GM19395 (cell line): ENCODE data around the gene RIMBP2.

Experiments
- ATAC-seq: cut with Tn5 transposase; IDR thresholded peaks from one replicate; pipeline ENCODE4 v1.9.1; 2021; ENCODE audit warnings: mild to moderate bottlenecking, moderate library complexity; ENCODE audit not compliant: unreplicated experiment

Gene RIMBP2

DNA sequence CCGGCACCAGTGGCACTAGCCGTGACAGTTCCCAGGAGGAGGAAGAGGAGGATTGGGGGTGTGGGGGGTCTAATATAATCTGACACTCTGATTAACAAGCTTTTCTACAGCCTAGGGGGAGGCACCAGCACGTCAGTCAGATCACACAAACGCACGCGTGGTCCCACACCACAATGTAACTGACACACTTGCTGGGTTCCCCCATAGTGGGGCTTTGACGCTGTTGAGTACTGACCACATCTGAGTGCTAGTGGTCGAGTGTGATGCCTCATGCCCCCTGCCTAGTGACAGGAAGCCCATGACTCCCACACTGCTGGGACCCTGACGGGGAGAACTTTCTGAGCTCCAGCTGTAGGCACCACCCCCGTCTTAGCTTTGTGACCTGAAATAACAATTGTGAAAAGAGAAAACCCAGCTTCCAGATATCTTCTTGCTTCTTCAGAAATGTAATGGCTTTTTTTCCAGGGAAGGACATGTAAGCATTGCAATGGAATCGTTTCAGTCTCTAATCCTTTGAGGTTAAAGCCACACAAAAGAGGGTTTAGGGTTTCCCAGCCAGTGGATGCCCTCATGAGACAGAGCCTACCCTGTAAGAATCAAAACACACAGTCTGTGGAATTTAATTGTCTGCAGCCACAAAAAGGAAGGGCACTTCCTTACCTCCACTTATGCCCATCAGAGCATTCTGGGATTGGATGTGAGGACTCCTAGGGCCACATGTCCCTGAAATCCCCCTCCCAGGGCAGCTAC lies 194.5 kb downstream of the RIMBP2 start:
- no peak for ATAC-seq

DNA sequence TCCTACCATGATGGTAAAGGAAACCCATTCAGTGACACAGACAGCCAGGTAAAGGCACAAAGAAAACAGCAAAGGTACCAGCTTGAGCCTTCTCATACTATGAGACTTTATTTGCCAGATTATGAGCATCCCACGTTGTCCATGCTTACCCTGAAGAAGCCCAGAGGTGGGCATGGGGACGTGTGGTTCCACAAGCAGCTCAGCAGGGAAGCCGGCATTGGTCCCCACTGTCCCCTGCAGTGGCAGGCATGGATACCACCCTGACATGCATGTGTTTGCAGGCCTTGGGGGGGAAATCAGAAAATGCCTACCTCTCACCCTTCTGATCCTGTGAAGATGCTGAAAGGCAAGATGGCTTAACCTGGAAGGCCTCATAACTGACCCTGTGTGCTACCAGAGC lies 195.3 kb downstream of the RIMBP2 start:
- no peak for ATAC-seq

DNA sequence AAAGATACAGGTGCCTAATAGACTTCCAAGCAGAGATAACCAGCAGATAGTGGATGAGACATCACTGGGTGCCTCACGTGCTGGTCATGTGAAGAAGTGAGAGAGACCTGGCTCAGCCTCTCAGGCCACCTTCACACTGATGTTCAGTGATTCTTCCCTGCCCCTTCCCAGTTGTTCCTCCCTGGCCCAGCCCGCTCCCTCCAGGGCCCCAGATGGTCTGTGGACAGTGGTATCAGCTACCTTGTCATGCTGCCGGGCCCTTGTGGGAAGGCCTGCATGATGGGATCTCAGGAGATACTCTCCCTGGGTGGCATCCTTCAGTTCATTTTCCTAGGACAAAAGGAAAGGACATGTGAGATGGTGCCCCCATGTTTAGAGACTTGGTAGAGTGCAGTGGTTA lies 198.5 kb downstream of the RIMBP2 start:
- no peak for ATAC-seq

DNA sequence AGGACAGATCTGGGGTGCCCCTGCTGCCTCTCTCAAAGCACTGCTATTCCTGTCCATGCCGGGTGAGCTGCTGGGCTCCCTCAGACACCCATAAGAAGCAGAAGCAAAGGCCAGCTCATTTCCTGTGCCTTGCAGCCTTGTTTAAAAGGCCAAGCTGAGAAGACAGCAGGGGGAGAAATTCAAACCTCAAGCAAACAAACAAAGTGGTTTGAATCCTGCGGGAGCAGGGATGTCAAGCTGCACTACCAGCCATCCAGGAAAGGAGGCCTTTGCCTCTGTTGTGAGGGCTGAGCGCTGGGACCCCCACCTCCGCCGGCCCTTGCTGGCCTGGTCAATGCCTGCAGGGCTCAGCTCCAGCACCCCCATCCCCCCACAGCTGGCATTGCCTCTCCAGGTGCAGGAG lies 201.9 kb downstream of the RIMBP2 start:
- ATAC-seq = no peak

DNA sequence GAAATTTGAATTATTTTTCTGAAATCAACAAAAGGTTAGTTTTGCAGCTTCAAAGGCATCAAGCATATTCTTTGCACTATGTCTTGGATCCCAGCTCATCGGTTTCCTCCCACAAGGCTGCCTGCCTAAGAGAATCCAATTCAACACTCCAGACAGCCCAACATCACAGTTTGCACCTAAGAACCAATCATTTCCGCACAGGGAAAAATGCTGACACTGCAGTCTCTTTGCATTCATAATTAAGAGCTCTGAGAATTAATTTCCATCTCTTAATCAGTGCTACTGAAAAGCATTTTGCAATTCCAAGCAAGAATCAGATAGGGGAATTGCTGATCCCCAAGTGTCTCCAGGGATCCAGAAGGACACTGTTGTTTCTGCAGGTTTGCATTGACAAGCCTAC lies 202.5 kb downstream of the RIMBP2 start:
- ATAC-seq = no peak

DNA sequence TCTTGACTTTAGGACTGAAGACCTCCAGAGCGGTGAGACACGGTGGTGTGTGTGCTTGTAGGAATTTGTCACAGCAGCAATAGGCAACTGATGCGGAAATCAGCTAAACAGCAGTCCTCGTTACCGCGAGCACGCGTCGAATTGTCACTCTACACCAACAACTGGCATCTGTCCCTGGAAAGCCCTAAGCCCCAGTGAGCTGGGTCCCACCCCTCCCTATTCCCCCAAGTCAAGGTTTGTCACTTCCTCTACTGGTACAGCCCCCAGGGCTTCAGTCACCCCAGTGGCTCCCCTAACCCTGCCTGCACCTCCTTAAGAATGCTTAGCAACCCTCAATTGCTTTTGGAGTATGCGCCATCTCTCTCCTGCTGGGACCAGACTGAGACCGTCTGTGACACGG lies 204.8 kb downstream of the RIMBP2 start:
- ATAC-seq = no peak

DNA sequence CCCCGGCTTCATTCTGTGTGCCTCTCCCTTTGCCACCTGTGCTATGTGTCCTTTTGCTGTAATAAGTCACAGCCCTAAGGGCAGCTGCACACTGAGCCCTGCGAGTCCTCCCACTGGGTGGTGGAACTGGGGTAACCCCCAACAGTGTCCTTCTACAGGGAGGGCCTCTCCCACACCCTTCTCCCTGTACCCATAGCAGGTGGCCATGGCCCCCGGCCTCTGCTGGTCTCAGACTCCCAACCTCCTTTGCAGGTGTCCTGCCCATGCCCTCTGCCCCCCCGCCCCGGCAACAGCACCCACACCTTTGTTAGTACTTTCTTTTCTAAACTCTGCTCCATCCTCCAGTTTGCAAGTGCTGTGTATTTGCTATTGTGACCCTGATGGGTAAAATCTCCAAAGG lies 206.6 kb downstream of the RIMBP2 start:
- ATAC-seq = no peak

DNA sequence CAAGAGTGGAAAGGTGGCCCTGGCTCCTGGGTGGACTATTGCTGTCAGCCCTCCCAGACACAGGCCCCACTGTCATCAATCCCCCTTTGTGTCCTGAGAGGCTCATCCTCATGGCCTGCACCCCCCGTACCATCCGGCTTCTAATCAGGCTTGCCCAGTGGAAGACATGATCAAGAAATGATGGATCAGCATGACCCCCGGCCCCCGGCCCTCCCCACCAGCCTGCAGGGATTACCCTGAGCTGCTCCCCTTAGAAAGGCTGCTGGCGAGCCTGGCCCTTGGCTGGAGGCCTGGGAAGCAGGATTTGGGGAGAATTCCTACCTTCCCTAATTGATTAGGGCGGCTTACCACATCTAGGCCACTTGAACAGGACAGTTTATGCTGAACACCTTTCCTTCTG lies 207.3 kb downstream of the RIMBP2 start:
- ATAC-seq = no peak

DNA sequence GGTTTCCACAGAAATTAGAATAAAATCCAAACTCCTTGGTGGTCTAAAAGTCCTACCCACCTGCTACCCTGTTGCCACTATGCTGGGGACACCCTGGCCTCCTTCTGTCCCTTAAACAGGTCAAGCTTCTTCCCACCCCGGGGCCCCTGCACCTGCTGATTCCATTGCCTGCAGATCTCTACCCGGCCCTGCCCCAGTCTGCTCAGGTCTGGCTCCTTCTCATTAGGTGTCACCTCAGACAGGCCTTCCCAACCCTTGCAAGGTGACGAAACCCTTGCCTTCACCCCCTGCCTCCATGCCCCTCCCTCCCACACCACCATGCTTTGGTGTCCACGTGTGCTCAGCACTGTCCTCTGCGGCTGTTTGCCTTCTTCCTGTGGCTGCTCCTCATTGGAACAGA lies 207.8 kb downstream of the RIMBP2 start:
- ATAC-seq = no peak

DNA sequence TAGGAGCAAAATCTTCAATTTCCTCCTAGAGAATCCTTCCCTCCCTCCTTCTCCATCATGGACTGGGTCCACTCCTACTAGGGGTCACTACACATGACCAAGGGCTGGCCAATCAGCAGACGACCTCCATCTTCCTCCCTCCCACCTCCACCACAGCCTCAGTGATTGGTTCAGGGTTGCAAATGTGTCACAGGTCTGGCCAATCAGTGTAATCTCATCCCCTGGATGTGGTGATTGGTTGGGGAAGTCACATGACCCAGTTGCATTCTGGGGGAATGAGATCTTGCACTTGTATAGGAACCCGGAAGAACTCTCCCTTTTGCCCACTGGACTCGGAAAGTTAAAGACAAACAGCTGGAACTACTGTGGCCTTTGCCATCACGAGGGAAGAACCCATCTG lies 209.3 kb downstream of the RIMBP2 start:
- ATAC-seq = no peak

DNA sequence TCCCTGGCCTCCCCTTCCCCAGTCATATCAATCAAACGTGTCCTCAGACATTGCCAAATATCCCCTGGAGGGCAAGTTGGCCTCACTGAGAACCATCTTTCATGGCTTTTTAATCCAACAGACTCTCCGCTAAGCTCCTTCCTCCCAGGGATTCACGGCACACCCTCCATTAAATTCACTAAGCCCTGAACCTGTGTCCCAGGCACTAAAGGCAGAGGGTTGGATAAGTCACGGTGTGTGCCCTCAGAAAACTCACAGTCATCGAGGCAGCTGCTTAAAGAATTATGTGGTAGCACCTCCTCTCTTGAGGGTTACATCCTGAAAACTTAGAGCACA lies 211.3 kb downstream of the RIMBP2 start:
- no peak for ATAC-seq

DNA sequence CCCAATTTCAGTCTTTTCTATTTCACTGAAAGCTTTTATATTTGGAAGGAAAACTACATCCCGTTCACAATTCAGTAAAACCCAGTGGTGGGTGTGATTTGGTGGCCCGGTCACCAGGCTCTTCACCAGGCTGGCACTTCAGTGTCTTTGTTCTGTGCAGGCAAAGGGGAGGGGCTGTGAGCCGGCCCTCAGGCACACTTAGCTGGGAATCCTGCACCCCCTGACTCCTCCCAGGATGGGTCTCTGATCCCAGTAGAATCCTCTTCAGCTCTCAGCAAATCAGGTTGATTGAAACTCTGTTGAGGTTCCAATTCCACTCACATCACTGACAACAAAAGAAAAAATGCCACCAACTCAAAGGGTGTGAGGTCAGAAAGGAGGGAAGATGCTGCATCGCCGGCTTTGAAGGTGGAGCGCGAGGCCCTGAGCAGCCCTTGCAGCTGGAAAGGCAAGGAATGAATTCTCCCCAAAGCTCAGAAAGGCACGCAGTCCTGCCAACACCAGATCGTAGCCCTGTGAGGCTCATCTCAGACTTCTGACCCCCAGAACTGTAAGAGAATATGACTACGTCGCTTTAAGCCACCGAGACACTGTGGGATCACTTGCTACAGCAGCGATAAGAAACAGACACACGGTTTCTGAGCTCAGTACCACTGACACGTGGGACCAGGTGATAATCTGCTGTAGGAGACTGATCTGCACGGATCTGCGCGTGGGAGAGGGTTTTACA lies 211.8 kb downstream of the RIMBP2 start:
- no peak for ATAC-seq

DNA sequence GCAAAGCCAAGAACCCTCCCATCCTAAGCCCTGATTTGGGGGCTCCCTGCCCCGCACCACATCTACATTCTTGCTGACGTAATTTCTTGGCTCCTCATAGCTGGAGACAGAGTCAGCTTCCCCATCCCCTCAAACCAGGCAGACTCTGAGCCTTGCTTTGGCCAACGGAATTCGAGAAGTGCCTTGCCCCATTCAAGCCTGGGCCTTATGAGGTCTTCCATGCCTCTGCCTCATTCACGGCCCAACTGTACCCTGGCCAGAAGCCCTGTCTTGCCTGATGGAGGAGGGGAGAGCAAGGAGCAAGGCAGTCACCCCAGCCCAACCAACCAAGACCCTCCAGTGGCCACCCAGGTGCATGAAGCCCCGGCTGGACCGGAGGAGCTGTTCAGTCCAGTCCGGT lies 214.3 kb downstream of the RIMBP2 start:
- no peak for ATAC-seq

DNA sequence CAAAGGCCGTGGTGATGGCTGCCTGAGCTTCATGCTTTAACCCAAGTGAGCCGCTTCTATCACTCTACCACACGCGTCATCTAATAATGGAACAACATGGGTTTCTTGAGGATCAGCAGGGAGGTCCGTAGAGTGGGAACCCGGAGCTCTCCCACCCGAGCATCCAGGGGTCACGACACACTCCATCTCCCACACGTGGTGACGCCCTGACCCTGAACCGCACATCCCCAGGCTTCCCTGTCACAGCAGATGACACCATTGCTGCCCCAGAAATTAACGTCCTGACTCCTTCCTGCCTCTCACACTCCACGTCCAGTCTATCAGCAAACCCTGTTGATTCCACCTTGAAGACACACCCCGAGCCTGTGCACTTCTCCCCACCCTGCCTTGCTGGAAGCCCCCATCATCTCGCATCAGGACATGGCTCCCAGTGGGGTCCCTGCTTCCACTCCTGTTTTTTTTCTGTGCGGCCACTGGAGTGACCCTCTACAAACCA lies 215.2 kb downstream of the RIMBP2 start:
- no peak for ATAC-seq

DNA sequence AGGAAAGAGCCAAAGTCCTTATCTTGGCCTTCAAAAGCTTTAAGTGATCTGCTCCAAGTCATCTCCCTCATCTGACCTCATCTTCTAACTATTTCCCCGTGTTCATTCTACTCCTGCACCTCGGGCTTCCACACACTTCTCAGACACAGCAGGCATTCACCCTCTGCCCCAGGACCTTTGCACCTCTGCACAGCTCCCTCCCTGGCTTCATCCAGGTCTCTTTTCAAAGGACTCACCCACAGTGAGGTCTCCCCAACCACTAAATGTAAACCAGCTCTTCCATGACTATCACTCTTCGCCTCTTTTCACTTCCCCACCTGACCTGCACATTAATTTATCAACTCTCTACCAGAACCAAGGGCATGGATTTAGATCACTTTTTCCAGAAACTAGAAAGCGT lies 216.6 kb downstream of the RIMBP2 start:
- ATAC-seq = no peak

DNA sequence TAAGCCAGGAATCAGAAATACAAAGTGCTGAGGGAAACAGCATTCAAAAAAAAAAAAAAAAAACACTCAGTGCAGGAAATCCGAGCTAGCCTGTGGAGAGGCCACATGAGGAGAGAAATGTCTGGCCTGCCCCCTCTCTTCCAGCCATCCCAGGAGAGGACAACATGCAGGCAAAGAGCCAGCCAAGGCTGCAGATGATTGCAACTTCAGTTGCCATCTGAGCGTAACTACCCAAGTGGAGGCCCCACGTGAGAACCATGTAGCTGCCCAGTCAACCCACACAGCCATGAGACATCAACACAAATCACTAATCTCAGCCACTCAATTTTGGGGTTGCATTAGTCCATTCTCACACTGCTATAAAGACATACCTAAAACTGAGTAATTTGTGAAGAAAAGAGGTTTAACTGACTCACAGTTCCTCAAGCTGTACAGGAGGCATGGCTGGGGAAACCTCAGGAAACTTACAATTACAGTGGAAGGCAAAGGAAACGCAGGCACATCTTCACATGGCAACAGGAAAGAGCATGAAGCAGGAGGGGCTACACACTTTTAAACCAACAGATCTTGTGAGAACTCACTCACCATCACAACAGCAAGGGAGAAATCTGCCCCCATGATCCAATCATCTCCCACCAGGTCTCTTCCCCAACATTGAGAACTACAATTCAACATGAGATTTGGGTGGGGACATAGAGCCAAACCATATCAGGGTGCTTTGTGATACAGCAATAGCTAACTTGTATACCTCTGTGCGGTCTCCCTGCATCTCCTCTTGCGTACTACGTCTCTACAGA lies 217.3 kb downstream of the RIMBP2 start:
- no peak for ATAC-seq

DNA sequence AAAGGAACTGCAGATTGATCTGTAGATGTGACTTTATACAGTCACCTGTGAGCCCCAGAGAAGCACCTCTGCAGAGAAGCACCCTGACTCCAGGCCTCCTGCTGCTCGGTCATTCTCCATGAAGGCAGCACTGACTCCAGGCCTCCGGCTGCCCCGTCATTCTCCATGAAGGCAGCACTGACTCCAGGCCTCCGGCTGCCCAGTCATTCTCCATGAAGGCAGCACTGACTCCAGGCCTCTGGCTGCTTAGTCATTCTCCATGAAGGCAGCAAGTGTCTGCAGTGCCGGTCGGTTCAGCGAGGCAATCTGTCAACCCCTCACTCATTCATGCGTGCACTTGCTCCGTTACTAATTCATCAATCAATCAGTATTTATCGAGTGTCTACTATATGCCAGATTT lies 218.1 kb downstream of the RIMBP2 start:
- ATAC-seq = no peak

DNA sequence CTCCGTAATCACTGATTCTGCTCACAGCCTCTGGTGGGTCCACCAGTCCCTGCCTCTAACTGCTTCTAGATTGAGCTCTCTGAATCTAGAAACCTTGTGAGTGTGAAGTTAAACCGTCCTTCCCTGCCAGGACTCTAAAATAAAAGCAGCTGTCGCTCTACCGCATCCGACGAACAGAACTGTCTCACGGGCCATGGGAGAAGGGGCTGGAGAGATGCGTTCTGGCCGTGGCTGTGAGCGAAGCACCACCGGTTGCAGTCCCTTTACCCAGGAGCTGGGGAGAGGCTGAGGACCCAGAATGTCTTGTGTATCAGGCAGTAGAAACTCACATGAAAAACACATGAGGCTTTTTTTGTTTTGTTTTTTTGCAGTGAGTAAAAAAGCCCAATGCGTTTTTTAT lies 218.8 kb downstream of the RIMBP2 start:
- no peak for ATAC-seq

DNA sequence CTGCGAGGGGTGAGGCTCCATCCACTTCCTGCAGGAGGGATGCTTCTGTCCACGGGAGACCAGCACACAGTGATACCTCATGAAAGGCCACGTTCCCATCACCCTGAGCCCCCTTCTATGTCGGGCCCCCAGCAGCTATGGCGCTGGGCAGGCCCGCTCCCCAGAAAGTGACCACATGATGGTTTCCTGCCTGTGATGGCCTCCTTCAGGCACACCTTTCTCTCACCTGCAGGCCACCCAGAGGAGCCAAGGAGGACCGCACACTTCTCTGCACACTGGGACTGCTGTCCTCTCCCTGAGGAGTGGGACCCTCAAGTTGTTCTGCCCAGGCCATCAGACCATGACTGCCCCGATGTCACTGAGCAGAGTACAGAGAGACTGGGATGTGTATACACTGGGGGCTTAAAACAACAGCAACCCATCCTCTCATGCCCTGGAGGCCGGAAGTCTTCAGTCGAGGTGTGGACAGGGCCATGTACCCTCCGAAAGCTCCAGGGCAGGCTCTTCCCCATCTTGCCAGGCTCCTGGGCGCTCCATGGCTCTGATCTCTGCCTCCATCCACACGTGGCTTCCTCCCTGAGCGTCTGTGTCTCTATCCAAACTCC lies 219.5 kb downstream of the RIMBP2 start:
- no peak for ATAC-seq

DNA sequence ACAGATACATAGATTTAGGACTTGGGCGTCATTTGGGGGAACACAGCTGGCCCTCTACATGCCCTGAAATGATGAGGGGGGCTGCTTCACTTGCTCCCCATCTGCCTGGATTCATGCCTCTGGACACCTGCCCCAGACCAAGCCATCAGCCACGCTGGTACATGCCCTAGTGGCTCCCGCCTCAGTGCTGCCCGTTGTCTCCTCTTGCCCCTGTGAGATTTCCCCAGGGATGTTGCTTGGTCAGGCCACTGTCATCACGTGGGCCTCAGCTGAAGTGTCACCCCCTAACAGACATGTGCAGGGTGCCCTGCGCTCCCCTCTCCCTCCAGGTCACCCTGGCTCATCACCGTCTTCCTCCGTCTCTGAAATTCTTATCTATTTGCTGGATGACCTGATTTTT lies 220.9 kb downstream of the RIMBP2 start:
- ATAC-seq = no peak

DNA sequence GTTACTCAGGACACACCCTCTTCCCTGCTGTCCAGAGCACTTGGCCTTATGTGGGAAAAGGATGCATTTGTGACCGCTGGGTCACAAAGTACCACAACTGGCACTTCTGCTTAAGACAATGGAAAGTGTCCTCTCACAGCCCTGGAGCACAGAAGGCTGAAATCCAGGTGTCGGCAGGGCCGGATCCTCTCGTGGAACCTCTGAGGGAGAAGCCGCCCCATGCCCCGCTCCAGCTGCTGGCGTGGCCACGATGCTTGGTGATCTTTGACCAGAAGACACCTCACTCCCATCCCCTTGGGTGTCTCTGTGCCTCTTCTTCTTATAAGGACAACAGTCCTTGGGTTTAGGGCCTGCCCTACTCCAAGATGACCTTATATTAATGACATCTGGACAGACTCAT lies 221.4 kb downstream of the RIMBP2 start:
- ATAC-seq = no peak
